Common myeloid progenitor, CD34-positive (primary cell): ENCODE data around the gene TMEM31. TPM values are rescaled to one million over a fixed set of nuclear protein-coding genes. Genes with fewer than 3 reads are reported as not detected.

ENCODE experiments used
- CTCF ChIA-PET: fragments of 350-600 bp; sonication (Branson Sonifier 250); formaldehyde crosslinking; loops from one replicate; lab custom pipeline; 2021; ENCODE audit warnings: antibody characterized with exemption; lab: Charles Lee
- POLR2A ChIA-PET: fragments of 350-600 bp; sonication (Branson Sonifier 250); formaldehyde crosslinking; loops from one replicate; lab custom pipeline; 2021; ENCODE audit warnings: antibody characterized with exemption; lab: Charles Lee
- DNase-seq, 3 donors: peaks; one replicate each; pipeline versions ENCODE4 v3.0.0 to v3.0.0-alpha.2; 2013
- H3K27ac ChIP-seq, 2 experiments: 1 replicate in 1 of 2; 2 replicates in 1 of 2; pipeline ENCODE4 v1.7.0; 2013; ENCODE audit warnings: inconsistent platforms in 2 of 2, low read length in 2 of 2, mild to moderate bottlenecking in 2 of 2, low read depth in 1 of 2, moderate library complexity in 1 of 2; ENCODE audit not compliant: severe bottlenecking in 2 of 2, insufficient read depth in 1 of 2, poor library complexity in 1 of 2
- H3K27me3 ChIP-seq, 5 experiments: replicated peaks in 2 of 5; 1 replicate in 3 of 5; 2 replicates in 2 of 5; pipeline versions ENCODE4 v1.6.1 to v1.7.0; 2013; ENCODE audit warnings: low read length in 4 of 5, mild to moderate bottlenecking in 2 of 5, moderate library complexity in 2 of 5, inconsistent platforms in 1 of 5; ENCODE audit not compliant: insufficient read depth in 5 of 5, control insufficient read depth in 4 of 5
- H3K36me3 ChIP-seq, 4 experiments: 1 replicate in 2 of 4; 2 replicates in 2 of 4; pipeline versions ENCODE4 v1.6.1 to v1.7.0; 2013; ENCODE audit warnings: low read length in 3 of 4, control low read depth in 1 of 4, mild to moderate bottlenecking in 1 of 4; ENCODE audit not compliant: control insufficient read depth in 4 of 4, insufficient read depth in 4 of 4
- H3K4me1 ChIP-seq, 4 experiments: 1 replicate in 3 of 4; 2 replicates in 1 of 4; pipeline versions ENCODE4 v1.6.1 to v1.7.1; 2013; ENCODE audit warnings: low read length in 3 of 4, mild to moderate bottlenecking in 3 of 4, control low read depth in 1 of 4, inconsistent platforms in 1 of 4, moderate library complexity in 1 of 4; ENCODE audit not compliant: control insufficient read depth in 4 of 4, insufficient read depth in 4 of 4; ENCODE audit errors: control extremely low read depth in 1 of 4
- H3K4me3 ChIP-seq, 7 experiments: 1 replicate in 4 of 7; 2 replicates in 3 of 7; pipeline versions ENCODE4 v1.5.1 to v1.7.0; 2013; ENCODE audit warnings: mild to moderate bottlenecking in 7 of 7, low read length in 6 of 7, moderate library complexity in 6 of 7, inconsistent platforms in 2 of 7, low read depth in 2 of 7, control low read depth in 1 of 7; ENCODE audit not compliant: insufficient read depth in 4 of 7, control insufficient read depth in 1 of 7; ENCODE audit errors: extremely low read depth in 1 of 7
- H3K9me3 ChIP-seq, 5 experiments: 1 replicate in 4 of 5; 2 replicates in 1 of 5; pipeline versions ENCODE4 v1.6.1 to v1.7.1; 2013; ENCODE audit warnings: low read length in 4 of 5, mild to moderate bottlenecking in 2 of 5, inconsistent platforms in 1 of 5, low read depth in 1 of 5, moderate library complexity in 1 of 5; ENCODE audit not compliant: control insufficient read depth in 4 of 5, insufficient read depth in 2 of 5; ENCODE audit errors: control extremely low read depth in 1 of 5
- WGBS: methylation state at CpG from one replicate; pipeline ENCODE4 v1.1.5; 2013; ENCODE audit not compliant: insufficient coverage; 5-methylcytosine and 5-hydroxymethylcytosine counted together
- polyA plus RNA-seq: library from polyadenylated mRNA; unstranded; fragments of 120-200 nt; gene quantifications from one replicate; pipeline ENCODE4 v1.2.1, GENCODE V29; 2013

TMEM31 gene, protein sequence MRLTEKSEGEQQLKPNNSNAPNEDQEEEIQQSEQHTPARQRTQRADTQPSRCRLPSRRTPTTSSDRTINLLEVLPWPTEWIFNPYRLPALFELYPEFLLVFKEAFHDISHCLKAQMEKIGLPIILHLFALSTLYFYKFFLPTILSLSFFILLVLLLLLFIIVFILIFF
- 0.17 TPM for polyA plus RNA-seq

DNA sequence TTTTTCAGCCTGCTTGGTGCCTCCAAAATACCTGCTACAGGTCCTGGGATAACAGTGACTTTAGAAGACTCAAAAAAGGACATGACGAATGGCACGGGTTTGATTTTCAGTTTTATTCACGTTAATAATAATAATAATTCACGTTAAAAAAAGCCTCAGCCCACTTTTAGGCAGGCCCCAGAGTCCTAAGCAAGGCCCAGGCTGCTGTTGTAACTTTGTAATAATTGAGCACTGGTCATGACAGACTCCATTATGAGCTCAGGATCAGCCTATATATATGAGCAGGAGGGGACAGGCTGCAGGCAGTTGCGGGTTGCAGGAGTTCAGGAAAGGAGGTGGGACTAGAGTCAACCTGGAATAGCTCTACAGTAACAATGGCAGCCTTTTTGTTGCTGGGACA, at the start of gene TMEM31:
TMEM31 (plus strand) TSS at position 301 of the 400 bp plus-strand sequence. CDS start 1,350 bp downstream, outside the sequence.
- ChIA-PET CTCF (interaction anchor here (0.7 to 7.9 kb wide), 9 partner anchors 9 to 237 kb away, joined by 3 to 58 read pairs (median 5); partner anchors contain the start of gene PLP1), POLR2A (interaction anchor here (0.6 kb wide), 1 partner anchor 46 kb away, joined by 3 read pairs; no protein-coding TSS in a partner anchor)
- H3K27me3 ChIP-seq: no peaks in the 10 kb centered on the region
- no peak within 1 kb of the TSS for H3K27ac ChIP-seq
- no peaks in the 10 kb centered on the region for H3K36me3 ChIP-seq
- no peak for DNase-seq
- H3K9me3 ChIP-seq: no peaks in the 10 kb centered on the region
- WGBS: 95% methylated on average over 4 of the region's 5 CpGs
- H3K4me1 ChIP-seq: no peaks in the 10 kb centered on the region
- H3K4me3 ChIP-seq: no peak within 1 kb of the TSS

DNA sequence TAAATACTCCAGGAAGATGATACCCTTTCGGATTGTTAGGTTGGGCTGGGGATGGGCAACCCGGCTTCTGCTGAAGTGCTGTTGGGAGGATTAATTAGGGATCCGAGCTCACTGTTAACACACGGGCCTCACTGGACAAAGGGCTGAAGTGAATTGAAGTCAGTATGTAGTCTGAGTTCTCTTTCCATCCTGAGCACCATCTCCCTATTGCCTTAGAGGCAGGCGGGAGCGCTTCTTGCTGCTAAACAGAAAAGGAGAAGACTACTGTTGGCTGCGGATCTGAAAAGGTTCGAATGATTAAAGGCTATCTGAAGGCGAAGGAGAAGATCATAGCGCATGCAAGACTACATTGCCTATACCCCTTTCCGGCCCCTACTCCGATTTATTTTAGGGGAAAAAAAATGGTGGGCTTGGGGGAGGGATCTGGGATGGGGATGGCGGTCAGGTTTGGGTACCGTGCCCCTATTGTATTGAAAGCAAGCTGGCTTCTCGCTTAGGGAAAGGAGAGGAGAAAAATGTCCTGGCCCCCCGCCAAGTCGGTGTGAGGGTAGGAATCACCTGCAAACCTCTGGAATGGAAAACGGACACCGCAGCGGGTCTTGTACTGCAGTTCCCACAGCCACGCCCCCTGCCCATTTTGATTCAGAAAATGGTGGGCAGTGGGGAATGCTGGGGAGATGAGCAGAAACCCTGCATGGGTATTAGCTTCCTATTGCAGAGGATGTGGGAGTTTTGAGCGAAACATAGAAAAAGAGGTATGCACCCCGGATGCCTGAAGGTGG, 46.5 kb upstream of the TMEM31 start:
- no peak overlapping the region for H3K27ac ChIP-seq
- H3K36me3 ChIP-seq: no peaks in the 10 kb centered on the region
- peaks cover 0 to 27% (median 2%) of the 10 kb centered on the region in 5 experiments for H3K27me3 ChIP-seq
- POLR2A ChIA-PET: no interaction called here
- no peaks in the 10 kb centered on the region for H3K9me3 ChIP-seq
- H3K4me1 ChIP-seq: peaks cover 0 to 2% (median 0%) of the 10 kb centered on the region in 4 experiments
- peak overlapping the region in 3 of 7 experiments; percentile 2 to 28 (median 3) for H3K4me3 ChIP-seq
- WGBS: 45% methylated on average over 20 of the region's 23 CpGs
- no peak for DNase-seq
- CTCF ChIA-PET: no interaction called here

DNA sequence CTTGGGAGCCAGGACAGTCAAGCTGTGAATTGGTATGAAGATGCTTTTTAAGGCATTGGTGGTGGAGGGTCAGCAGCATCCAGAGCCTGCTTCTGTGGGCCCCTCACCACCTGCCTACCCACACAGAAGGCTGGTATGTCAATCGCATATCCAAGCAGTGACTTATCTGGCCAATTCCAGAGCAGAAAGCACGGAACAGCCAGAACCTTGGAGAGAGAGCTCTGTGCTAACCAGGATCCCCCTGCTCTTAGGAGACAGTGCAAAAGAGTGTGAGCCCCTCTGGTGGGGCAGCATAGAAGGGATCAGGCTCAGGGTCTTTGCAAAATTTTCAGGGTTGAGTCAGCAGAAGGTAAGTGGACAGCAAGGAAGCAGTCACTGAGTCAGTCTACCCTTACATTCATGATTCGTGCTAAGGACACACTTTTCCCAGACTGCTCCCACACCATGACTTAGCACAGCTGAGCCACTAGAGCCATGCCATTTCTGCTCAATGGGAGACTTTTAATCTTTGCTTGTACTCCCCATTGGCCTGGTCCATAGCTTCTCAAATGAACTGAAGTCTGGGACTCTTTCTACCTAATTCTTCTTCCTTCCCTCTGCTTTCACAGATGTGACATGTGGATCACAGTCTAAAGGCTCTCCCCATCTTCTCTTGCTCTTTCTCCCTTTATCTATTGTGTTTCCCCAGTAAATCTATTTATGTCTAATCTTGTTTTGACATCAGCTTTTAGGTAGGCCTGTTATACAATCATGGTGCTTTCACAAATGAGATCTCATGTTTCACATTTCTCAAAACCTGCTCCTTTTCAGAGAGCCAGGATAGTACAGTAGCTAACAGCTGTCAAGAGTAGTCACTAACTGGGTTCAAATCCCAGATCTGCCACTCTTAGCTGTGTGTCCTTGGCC, 44.3 kb upstream of the TMEM31 start:
- H3K4me1 ChIP-seq: peaks cover 0 to 2% (median 0%) of the 10 kb centered on the region in 4 experiments
- H3K27ac ChIP-seq: no peak overlapping the region
- 63% methylated on average over 3 of the region's 3 CpGs for WGBS
- H3K36me3 ChIP-seq: no peaks in the 10 kb centered on the region
- H3K4me3 ChIP-seq: no peak overlapping the region
- peaks cover 0 to 27% (median 2%) of the 10 kb centered on the region in 5 experiments for H3K27me3 ChIP-seq
- DNase-seq: no peak
- POLR2A ChIA-PET: interaction anchor here (0.6 kb wide), 1 partner anchor 495 kb away, joined by 3 read pairs; no protein-coding TSS in a partner anchor
- no peaks in the 10 kb centered on the region for H3K9me3 ChIP-seq
- CTCF ChIA-PET: interaction anchor here (0.6 to 1.6 kb wide), 5 partner anchors 9 to 184 kb away, joined by 3 to 5 read pairs (median 3); partner anchors contain the start of gene MORF4L2

DNA sequence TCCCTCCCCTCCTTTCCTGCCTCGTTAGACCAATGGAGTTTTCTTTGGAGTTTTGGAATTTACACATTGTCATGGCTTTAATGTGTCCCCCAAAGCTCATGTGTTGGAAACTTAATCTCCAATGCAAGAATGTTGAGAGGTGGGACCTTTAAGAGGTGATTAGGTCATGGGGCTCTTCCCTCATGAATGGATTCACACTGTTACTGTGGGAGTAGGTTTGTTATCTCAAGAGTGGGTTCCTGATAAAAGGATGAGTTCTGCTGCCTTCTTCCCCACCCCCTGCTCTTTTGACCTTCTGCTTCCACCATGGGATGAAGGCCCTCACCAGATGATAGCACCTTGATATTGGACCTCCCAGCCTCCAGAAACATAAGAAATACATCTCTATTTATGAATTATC, 41.0 kb upstream of the TMEM31 start:
- Histone ChIP-seq H3K4me1 (no peaks in the 10 kb centered on the region), H3K36me3 (no peaks in the 10 kb centered on the region), H3K9me3 (no peaks in the 10 kb centered on the region), H3K27me3 (peaks cover 0 to 10% (median 0%) of the 10 kb centered on the region in 5 experiments), H3K27ac (no peak overlapping the region), H3K4me3 (no peak overlapping the region)
- ChIA-PET CTCF (no interaction called here), POLR2A (no interaction called here)
- no CpG with 5 or more reads among the region's 1 CpG for WGBS
- DNase-seq: no peak

DNA sequence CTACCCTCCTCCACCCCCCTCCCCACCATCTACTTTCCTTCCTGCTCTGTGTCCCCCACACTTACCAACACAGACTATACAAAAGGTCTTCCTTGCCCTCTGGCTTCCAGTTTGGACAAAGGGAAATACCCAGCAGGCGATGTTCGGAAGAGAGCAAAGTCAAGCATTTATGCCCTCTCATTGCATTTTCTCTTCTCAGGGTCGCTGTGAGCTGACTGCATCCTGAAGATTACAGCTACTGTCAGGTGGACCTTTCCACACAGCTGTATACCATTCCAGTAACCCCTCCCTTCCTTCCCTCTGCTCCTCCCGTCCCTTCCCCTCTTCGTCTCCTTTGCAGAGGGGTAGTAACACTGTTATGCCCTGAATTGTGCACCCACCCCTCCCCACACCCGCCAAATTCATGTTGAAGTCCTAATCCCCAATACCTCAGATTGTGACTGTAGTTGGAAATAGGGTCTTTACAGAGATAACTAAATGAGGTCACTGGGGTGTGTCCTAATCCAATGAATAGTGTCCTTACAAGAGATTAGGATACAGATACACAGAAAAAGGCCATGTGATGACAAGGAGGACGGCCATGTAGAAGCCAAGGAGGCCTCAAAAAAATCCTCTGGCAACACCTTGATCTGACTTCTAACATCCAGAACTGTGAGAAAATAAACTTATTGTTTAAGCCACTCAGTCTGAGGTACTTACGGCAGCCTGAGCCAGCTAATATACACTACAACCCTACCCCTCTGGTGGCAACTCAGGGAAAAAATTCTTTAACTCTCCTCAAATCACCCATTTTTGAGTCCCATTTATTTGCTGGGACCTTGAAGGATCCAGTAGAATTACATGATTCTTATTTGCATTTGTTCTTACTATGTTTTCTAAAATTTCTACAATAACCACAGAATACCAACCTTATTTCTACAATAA, 35.9 kb upstream of the TMEM31 start:
- H3K9me3 ChIP-seq: no peaks in the 10 kb centered on the region
- no peak overlapping the region for H3K4me3 ChIP-seq
- H3K27me3 ChIP-seq: no peaks in the 10 kb centered on the region
- H3K27ac ChIP-seq: no peak overlapping the region
- H3K36me3 ChIP-seq: peaks cover 0 to 32% (median 7%) of the 10 kb centered on the region in 4 experiments
- 68% methylated on average over 7 of the region's 8 CpGs for WGBS
- ChIA-PET CTCF (interaction anchor here (1.0 kb wide), 1 partner anchor 142 kb away, joined by 3 read pairs; no protein-coding TSS in a partner anchor), POLR2A (no interaction called here)
- DNase-seq: peak in 2 of 3 donors; percentile 26 to 29
- no peaks in the 10 kb centered on the region for H3K4me1 ChIP-seq
